Measurements from ENCODE around the gene HIVEP1. TPM values are rescaled to one million over a fixed set of nuclear protein-coding genes. Genes with fewer than 3 reads are reported as not detected.

HIVEP1 gene
- total RNA-seq, 1 donor from 2014 or later: 13.7 TPM

GRCh38 chr6:11974089-11974488, 38.0 kb upstream of the HIVEP1 start:
- H3K36me3 ChIP-seq: no peaks in the 10 kb centered on the region
- H3K9me3 ChIP-seq (replicated peaks): no peaks in the 10 kb centered on the region
- H3K27ac ChIP-seq (replicated peaks): no peak overlapping the region
- no peak overlapping the region for H3K4me3 ChIP-seq
- H3K4me1 ChIP-seq: peaks cover 24% of the 10 kb centered on the region
- intact Hi-C loops (cut with micrococcal nuclease): no loop called here
- H3K27me3 ChIP-seq (ENCODE audit: low read depth): no peaks in the 10 kb centered on the region
- DNase-seq: no peak
- no peak for TF ChIP-seq CTCF (IDR thresholded peaks at IDR 0.05; ENCODE audit: borderline replicate concordance)

- Histone ChIP-seq H3K36me3 (no peaks in the 10 kb centered on the region), H3K27ac (replicated peaks) (no peak overlapping the region), H3K4me3 (no peak overlapping the region), H3K9me3 (replicated peaks) (no peaks in the 10 kb centered on the region), H3K4me1 (peaks cover 11% of the 10 kb centered on the region), H3K27me3 (ENCODE audit: low read depth) (no peaks in the 10 kb centered on the region)
- no peak for TF ChIP-seq CTCF (IDR thresholded peaks at IDR 0.05; ENCODE audit: borderline replicate concordance)
- intact Hi-C loops (cut with micrococcal nuclease): no loop called here
- no peak for DNase-seq
Measured at GRCh38 chr6:11975353-11975977, 36.6 kb upstream of the HIVEP1 start.

GRCh38 chr6:11976489-11976888, 35.6 kb upstream of the HIVEP1 start:
- Histone ChIP-seq H3K27me3 (ENCODE audit: low read depth) (no peaks in the 10 kb centered on the region), H3K36me3 (no peaks in the 10 kb centered on the region), H3K27ac (replicated peaks) (no peak overlapping the region), H3K4me1 (peaks cover 11% of the 10 kb centered on the region), H3K4me3 (no peak overlapping the region), H3K9me3 (replicated peaks) (no peaks in the 10 kb centered on the region)
- no peak for DNase-seq
- TF ChIP-seq CTCF (IDR thresholded peaks at IDR 0.05; ENCODE audit: borderline replicate concordance): no peak
- intact Hi-C loops (cut with micrococcal nuclease): no loop called here

GRCh38 chr6:11977193-11977592, 34.9 kb upstream of the HIVEP1 start:
- TF ChIP-seq CTCF (IDR thresholded peaks at IDR 0.05; ENCODE audit: borderline replicate concordance): no peak
- H3K27ac ChIP-seq (replicated peaks): no peak overlapping the region
- H3K4me1 ChIP-seq: peaks cover 11% of the 10 kb centered on the region
- no peaks in the 10 kb centered on the region for H3K9me3 ChIP-seq (replicated peaks)
- no peaks in the 10 kb centered on the region for H3K27me3 ChIP-seq (ENCODE audit: low read depth)
- DNase-seq: no peak
- H3K36me3 ChIP-seq: no peaks in the 10 kb centered on the region
- intact Hi-C loops (cut with micrococcal nuclease): no loop called here
- H3K4me3 ChIP-seq: no peak overlapping the region

GRCh38 chr6:11977738-11978137, 34.4 kb upstream of the HIVEP1 start:
- intact Hi-C loops (cut with micrococcal nuclease): no loop called here
- Histone ChIP-seq H3K27me3 (ENCODE audit: low read depth) (no peaks in the 10 kb centered on the region), H3K36me3 (no peaks in the 10 kb centered on the region), H3K27ac (replicated peaks) (no peak overlapping the region), H3K9me3 (replicated peaks) (no peaks in the 10 kb centered on the region), H3K4me1 (peaks cover 11% of the 10 kb centered on the region), H3K4me3 (no peak overlapping the region)
- DNase-seq: no peak
- TF ChIP-seq CTCF (IDR thresholded peaks at IDR 0.05; ENCODE audit: borderline replicate concordance): no peak

Measured in left ventricle myocardium inferior (tissue), 1 donor.